ENCODE measurements around the gene SKAP2. TPM values are rescaled to one million over a fixed set of nuclear protein-coding genes. Genes with fewer than 3 reads are reported as not detected.

Gene SKAP2
- total RNA-seq, 1 donor from 2014 or later = 4.8 TPM

DNA sequence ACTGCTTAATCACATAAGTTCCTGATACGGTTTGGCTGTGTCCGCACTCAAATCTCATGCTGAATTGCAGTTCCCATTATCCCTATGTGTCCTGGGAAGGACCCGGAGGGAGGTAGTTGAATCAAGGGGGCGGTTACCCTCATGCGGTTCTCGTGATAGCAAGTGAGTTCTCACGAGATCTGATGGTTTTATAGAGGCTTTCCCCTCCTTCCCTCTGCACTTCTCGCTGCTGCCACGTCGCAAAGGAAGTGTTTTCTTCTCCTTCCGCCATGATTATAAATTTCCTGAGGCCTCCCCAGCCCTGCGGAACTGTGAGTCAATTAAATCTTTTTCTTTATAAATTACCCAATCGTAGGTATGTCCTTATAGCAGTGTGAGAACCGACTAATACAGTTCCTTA is 226.2 kb downstream of the SKAP2 start:
- H3K36me3 Mint-ChIP-seq (ENCODE audit: low read depth) = no peaks in the 10 kb centered on the region
- H3K4me1 Mint-ChIP-seq (ENCODE audit: low read depth) = no peaks in the 10 kb centered on the region
- H3K9me3 Mint-ChIP-seq (ENCODE audit: low read depth) = no peaks in the 10 kb centered on the region
- H3K4me3 Mint-ChIP-seq (ENCODE audit: unreplicated experiment) = no peak overlapping the region
- peaks cover 10% of the 10 kb centered on the region for H3K27me3 Mint-ChIP-seq (ENCODE audit: low read depth)
- TF ChIP-seq, protein P1, sequence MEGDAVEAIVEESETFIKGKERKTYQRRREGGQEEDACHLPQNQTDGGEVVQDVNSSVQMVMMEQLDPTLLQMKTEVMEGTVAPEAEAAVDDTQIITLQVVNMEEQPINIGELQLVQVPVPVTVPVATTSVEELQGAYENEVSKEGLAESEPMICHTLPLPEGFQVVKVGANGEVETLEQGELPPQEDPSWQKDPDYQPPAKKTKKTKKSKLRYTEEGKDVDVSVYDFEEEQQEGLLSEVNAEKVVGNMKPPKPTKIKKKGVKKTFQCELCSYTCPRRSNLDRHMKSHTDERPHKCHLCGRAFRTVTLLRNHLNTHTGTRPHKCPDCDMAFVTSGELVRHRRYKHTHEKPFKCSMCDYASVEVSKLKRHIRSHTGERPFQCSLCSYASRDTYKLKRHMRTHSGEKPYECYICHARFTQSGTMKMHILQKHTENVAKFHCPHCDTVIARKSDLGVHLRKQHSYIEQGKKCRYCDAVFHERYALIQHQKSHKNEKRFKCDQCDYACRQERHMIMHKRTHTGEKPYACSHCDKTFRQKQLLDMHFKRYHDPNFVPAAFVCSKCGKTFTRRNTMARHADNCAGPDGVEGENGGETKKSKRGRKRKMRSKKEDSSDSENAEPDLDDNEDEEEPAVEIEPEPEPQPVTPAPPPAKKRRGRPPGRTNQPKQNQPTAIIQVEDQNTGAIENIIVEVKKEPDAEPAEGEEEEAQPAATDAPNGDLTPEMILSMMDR (IDR thresholded peaks at IDR 0.05) = no peak
- no peak for DNase-seq (ENCODE audit: low spot score)
- no peak overlapping the region for H3K27ac Mint-ChIP-seq (ENCODE audit: unreplicated experiment)

DNA sequence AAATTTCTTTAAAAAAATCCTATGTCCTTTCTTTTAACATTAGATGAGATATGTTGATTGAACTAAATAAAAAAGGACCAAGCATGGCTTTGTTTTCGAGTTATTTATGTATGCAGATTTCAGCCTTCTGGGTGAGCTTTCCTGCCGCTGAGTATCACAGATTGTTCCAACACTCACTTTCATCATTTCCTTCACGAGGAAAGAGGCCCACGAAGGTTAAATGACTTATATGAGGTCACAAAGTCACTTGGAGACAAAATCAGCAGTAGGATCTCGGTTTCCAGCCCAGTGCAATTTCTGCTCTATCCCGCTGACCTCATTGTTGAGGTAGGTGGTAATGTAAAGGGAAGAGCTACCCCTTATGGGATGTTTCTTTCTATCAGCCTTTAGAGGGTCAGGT is 226.8 kb downstream of the SKAP2 start:
- no peak overlapping the region for H3K4me3 Mint-ChIP-seq (ENCODE audit: unreplicated experiment)
- H3K4me1 Mint-ChIP-seq (ENCODE audit: low read depth) = no peaks in the 10 kb centered on the region
- H3K9me3 Mint-ChIP-seq (ENCODE audit: low read depth) = no peaks in the 10 kb centered on the region
- TF ChIP-seq, protein P1 (IDR thresholded peaks at IDR 0.05) = no peak
- no peaks in the 10 kb centered on the region for H3K36me3 Mint-ChIP-seq (ENCODE audit: low read depth)
- no peak overlapping the region for H3K27ac Mint-ChIP-seq (ENCODE audit: unreplicated experiment)
- H3K27me3 Mint-ChIP-seq (ENCODE audit: low read depth) = peaks cover 10% of the 10 kb centered on the region
- DNase-seq (ENCODE audit: low spot score) = no peak

DNA sequence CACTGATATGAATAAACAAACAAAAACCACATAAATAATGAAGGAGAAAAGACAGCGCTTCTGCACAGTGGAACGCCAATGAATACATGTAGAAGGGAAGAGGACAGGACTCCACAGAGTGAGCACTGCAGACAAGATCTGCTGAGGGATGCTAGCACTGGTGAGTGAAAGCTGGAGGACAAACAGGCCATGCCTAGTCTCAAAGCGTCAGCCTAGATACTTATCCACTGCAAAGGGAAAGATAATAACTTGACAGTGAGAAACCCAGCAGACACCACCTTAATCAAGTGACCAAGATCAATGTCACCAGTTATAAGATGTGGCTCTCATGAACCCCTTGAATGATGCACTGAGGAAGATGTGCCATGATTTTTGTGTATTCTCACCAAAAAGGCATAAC is 227.6 kb downstream of the SKAP2 start:
- H3K27ac Mint-ChIP-seq (ENCODE audit: unreplicated experiment) = no peak overlapping the region
- H3K27me3 Mint-ChIP-seq (ENCODE audit: low read depth) = peaks cover 10% of the 10 kb centered on the region
- DNase-seq (ENCODE audit: low spot score) = no peak
- H3K9me3 Mint-ChIP-seq (ENCODE audit: low read depth) = no peaks in the 10 kb centered on the region
- TF ChIP-seq, protein P1 (IDR thresholded peaks at IDR 0.05) = no peak
- no peak overlapping the region for H3K4me3 Mint-ChIP-seq (ENCODE audit: unreplicated experiment)
- no peaks in the 10 kb centered on the region for H3K36me3 Mint-ChIP-seq (ENCODE audit: low read depth)
- no peaks in the 10 kb centered on the region for H3K4me1 Mint-ChIP-seq (ENCODE audit: low read depth)

DNA sequence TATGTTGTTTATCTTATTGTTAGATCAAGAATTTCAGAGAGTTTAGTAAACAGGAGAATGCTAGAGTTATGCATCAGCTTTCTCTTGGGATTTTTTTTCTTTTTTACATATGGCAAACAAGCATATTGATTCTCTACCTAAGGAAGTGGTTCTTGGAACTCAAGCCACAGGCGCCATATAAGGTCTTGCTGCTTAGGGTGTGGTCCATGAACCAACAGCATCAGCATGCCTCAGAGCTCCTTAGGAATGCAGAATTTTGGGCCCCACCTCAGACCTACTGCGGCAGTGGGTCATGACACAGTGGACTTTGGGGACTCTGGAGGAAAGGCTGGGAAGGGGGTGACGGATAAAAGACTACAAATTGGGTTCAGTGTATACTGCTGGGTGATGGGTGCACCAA is 230.8 kb downstream of the SKAP2 start:
- H3K4me3 Mint-ChIP-seq (ENCODE audit: unreplicated experiment) = no peak overlapping the region
- H3K36me3 Mint-ChIP-seq (ENCODE audit: low read depth) = no peaks in the 10 kb centered on the region
- TF ChIP-seq, protein P1 (IDR thresholded peaks at IDR 0.05) = no peak
- no peak for DNase-seq (ENCODE audit: low spot score)
- H3K4me1 Mint-ChIP-seq (ENCODE audit: low read depth) = no peaks in the 10 kb centered on the region
- no peak overlapping the region for H3K27ac Mint-ChIP-seq (ENCODE audit: unreplicated experiment)
- peaks cover 14% of the 10 kb centered on the region for H3K27me3 Mint-ChIP-seq (ENCODE audit: low read depth)
- peaks cover 2% of the 10 kb centered on the region for H3K9me3 Mint-ChIP-seq (ENCODE audit: low read depth)

DNA sequence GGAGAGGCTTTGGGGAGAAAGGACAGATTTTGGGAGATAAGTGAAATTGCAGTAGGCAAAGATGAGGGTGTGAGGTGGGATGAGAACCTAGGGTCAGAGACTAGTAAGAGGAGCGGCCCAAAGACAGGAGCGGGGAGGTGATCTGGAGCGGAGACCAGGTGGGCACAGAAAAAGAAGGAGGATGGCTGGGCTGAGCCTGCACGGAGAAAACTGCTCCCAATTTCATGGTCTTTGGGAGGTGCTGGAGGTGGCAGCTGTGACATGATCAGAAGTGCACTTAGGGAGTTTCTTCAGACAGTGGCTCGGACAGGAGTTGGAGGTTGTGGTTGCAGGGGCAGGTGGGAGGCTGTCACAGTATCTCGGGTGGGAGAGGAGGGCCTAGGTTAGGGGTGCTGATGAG is 232.8 kb downstream of the SKAP2 start:
- Mint-ChIP-seq H3K4me3 (ENCODE audit: unreplicated experiment) (no peak overlapping the region), H3K36me3 (ENCODE audit: low read depth) (no peaks in the 10 kb centered on the region), H3K4me1 (ENCODE audit: low read depth) (no peaks in the 10 kb centered on the region), H3K27ac (ENCODE audit: unreplicated experiment) (no peak overlapping the region), H3K27me3 (ENCODE audit: low read depth) (peaks cover 16% of the 10 kb centered on the region), H3K9me3 (ENCODE audit: low read depth) (peaks cover 2% of the 10 kb centered on the region)
- DNase-seq (ENCODE audit: low spot score) = no peak
- TF ChIP-seq, protein P1 (IDR thresholded peaks at IDR 0.05) = no peak

Data from chondrocyte (in vitro differentiated cells).